CD14-positive monocyte (primary cell): Measurements from ENCODE around the gene CAMTA1. TPM values are rescaled to one million over a fixed set of nuclear protein-coding genes. Genes with fewer than 3 reads are reported as not detected.

Experiments
- DNase-seq, 3 donors: peaks; one replicate each; pipeline ENCODE4 v3.0.0-alpha.2; 2011 to 2022
- H2AFZ ChIP-seq: 2 replicates; pipeline ENCODE4 v1.6.0; 2012; ENCODE audit warnings: mild to moderate bottlenecking, low read depth, low read length, inconsistent platforms; ENCODE audit not compliant: insufficient read depth, poor library complexity, severe bottlenecking
- H3K27ac ChIP-seq, 2 donors: 1 replicate in 1 of 2; 2 replicates in 1 of 2; pipeline ENCODE4 v1.5.1; 2012 to 2013; ENCODE audit warnings: low read length in 2 of 2, control low read depth in 1 of 2, inconsistent platforms in 1 of 2, low read depth in 1 of 2, mild to moderate bottlenecking in 1 of 2
- H3K27me3 ChIP-seq, 2 donors: one replicate each; pipeline versions ENCODE4 v1.6.0 to v1.6.1; 2011 to 2013; ENCODE audit warnings: low read length in 2 of 2; ENCODE audit not compliant: control insufficient read depth in 2 of 2, insufficient read depth in 2 of 2
- H3K36me3 ChIP-seq, 2 donors: replicated peaks in 1 of 2; 1 replicate in 1 of 2; 2 replicates in 1 of 2; pipeline versions ENCODE4 v1.5.1 to v1.6.1; 2012 to 2013; ENCODE audit warnings: low read length in 2 of 2, control low read depth in 1 of 2, inconsistent platforms in 1 of 2, mild to moderate bottlenecking in 1 of 2; ENCODE audit not compliant: insufficient read depth in 2 of 2, control insufficient read depth in 1 of 2
- H3K4me1 ChIP-seq, 2 donors: 1 replicate in 1 of 2; 2 replicates in 1 of 2; pipeline versions ENCODE4 v1.5.1 to v1.6.1; 2012 to 2013; ENCODE audit warnings: low read length in 2 of 2, control low read depth in 1 of 2, inconsistent platforms in 1 of 2, mild to moderate bottlenecking in 1 of 2, moderate library complexity in 1 of 2; ENCODE audit not compliant: insufficient read depth in 2 of 2, control insufficient read depth in 1 of 2
- H3K4me2 ChIP-seq: replicated peaks from 2 replicates; pipeline ENCODE3; 2012; ENCODE audit warnings: low read length, moderate library complexity, mild to moderate bottlenecking; ENCODE audit not compliant: poor library complexity, severe bottlenecking; ENCODE audit errors: extremely low read depth
- H3K4me3 ChIP-seq, 3 experiments: fragments of 200-600 bp in 1 of 3; sonication (generic) in 1 of 3; replicated peaks in 1 of 3; 1 replicate in 2 of 3; 2 replicates in 1 of 3; pipeline ENCODE4 v1.5.1; 2011 to 2013; ENCODE audit warnings: low read length in 3 of 3, mild to moderate bottlenecking in 3 of 3, control low read depth in 2 of 3, low read depth in 2 of 3, inconsistent platforms in 1 of 3, moderate library complexity in 1 of 3
- H3K79me2 ChIP-seq: 2 replicates; pipeline ENCODE4 v1.6.0; 2012; ENCODE audit warnings: mild to moderate bottlenecking, control low read depth, inconsistent platforms, low read length, moderate library complexity; ENCODE audit not compliant: insufficient read depth
- H3K9ac ChIP-seq: 2 replicates; pipeline ENCODE4 v1.6.0; 2017; ENCODE audit warnings: low read length, mild to moderate bottlenecking; ENCODE audit not compliant: insufficient read depth, poor library complexity, severe bottlenecking
- H3K9me3 ChIP-seq, 2 donors: replicated peaks in 1 of 2; 1 replicate in 1 of 2; 2 replicates in 1 of 2; pipeline versions ENCODE4 v1.5.1 to v1.6.1; 2012 to 2013; ENCODE audit warnings: low read length in 2 of 2, control low read depth in 1 of 2; ENCODE audit not compliant: control insufficient read depth in 1 of 2, insufficient read depth in 1 of 2
- H4K20me1 ChIP-seq: 2 replicates; pipeline ENCODE4 v1.6.0; 2012; ENCODE audit warnings: mild to moderate bottlenecking, low read length, control low read depth, moderate library complexity; ENCODE audit not compliant: insufficient read depth
- H3K27ac Mint-ChIP-seq, 7 donors: one replicate each; pipeline ENCODE4 v1.8.0; 2020; ENCODE audit warnings: mild to moderate bottlenecking in 7 of 7, mixed read lengths in 7 of 7, moderate library complexity in 6 of 7, inconsistent platforms in 2 of 7
- H3K27me3 Mint-ChIP-seq, 3 donors: one replicate each; pipeline ENCODE4 v1.8.0; 2021 to 2022; ENCODE audit warnings: low read depth in 3 of 3, mild to moderate bottlenecking in 3 of 3, mixed read lengths in 3 of 3, moderate library complexity in 3 of 3, inconsistent platforms in 1 of 3
- H3K36me3 Mint-ChIP-seq, 2 donors: one replicate each; pipeline ENCODE4 v1.8.0; 2020; ENCODE audit warnings: mixed read lengths in 2 of 2, inconsistent platforms in 1 of 2, mild to moderate bottlenecking in 1 of 2
- H3K4me1 Mint-ChIP-seq: one replicate; pipeline ENCODE4 v1.8.0; 2020; ENCODE audit warnings: mild to moderate bottlenecking, mixed read lengths
- H3K4me3 Mint-ChIP-seq, 2 donors: one replicate each; pipeline ENCODE4 v1.8.0; 2020; ENCODE audit warnings: mild to moderate bottlenecking in 2 of 2, mixed read lengths in 2 of 2, moderate library complexity in 1 of 2
- H3K9me3 Mint-ChIP-seq, 7 donors: one replicate each; pipeline ENCODE4 v1.8.0; 2020 to 2022; ENCODE audit warnings: mixed read lengths in 7 of 7, mild to moderate bottlenecking in 6 of 7, moderate library complexity in 6 of 7, inconsistent platforms in 2 of 7
- CTCF ChIP-seq: fragments of 200-600 bp; IDR thresholded peaks from one replicate; pipeline ENCODE4 v1.8.0; 2022; ENCODE audit warnings: antibody characterized with exemption, mild to moderate bottlenecking
- WGBS: methylation state at CpG from one replicate; pipeline ENCODE4 v1.1.5; 2013; ENCODE audit warnings: missing lambda C conversion rate; ENCODE audit not compliant: insufficient coverage; 5-methylcytosine and 5-hydroxymethylcytosine counted together
- intact Hi-C, 2 donors: fragments of 100-400 bp; cut with micrococcal nuclease; formaldehyde crosslinking; loops; one replicate each; pipeline versions ENCODE4 v1.15.0 to v1.15.1; 2023
- polyA plus RNA-seq, 3 donors: library from polyadenylated mRNA; depleted of rRNA in 1 of 3; unstranded in 2 of 3; stranded (reverse) in 1 of 3; fragments of 300-500 nt in 2 of 3; fragments of >200 nt in 1 of 3; fragmentation: Illumina TruSeq in 2 of 3; gene quantifications; 1 replicate in 2 of 3; 2 replicates in 1 of 3; pipeline ENCODE4 v1.2.3, GENCODE V29; 2012 to 2021

The CAMTA1 gene
- polyA plus RNA-seq, 3 donors = 52.0 to 89.6 (median 78.3) TPM

- Histone ChIP-seq H3K4me1 (no peaks in the 10 kb centered on the region), H4K20me1 (no peaks in the 10 kb centered on the region), H3K36me3 (no peaks in the 10 kb centered on the region), H3K4me3 (no peak overlapping the region), H3K9me3 (peaks cover 7 to 11% of the 10 kb centered on the region in 2 donors), H3K27me3 (no peaks in the 10 kb centered on the region), H3K9ac (no peak overlapping the region), H3K4me2 (no peak overlapping the region), H3K79me2 (no peaks in the 10 kb centered on the region), H3K27ac (no peak overlapping the region), H2AFZ (no peak overlapping the region)
- Mint-ChIP-seq H3K27ac (no peak overlapping the region), H3K4me1 (peaks cover 2% of the 10 kb centered on the region), H3K4me3 (no peak overlapping the region), H3K36me3 (no peaks in the 10 kb centered on the region), H3K9me3 (peaks cover 11 to 20% (median 16%) of the 10 kb centered on the region in 7 donors), H3K27me3 (peaks cover 2 to 13% (median 4%) of the 10 kb centered on the region in 3 donors)
- intact Hi-C loops = no loop called here
- no peak for DNase-seq
- no peak for TF ChIP-seq CTCF
- WGBS = 73% methylated on average over 2 of the region's 3 CpGs
Measured at GRCh38 chr1:7178741-7179140, 393.5 kb downstream of the CAMTA1 start.

GRCh38 chr1:7185721-7186120, 400.5 kb downstream of the CAMTA1 start:
- H3K36me3 ChIP-seq = no peaks in the 10 kb centered on the region
- Mint-ChIP-seq H3K27me3 (peaks cover 0 to 12% (median 8%) of the 10 kb centered on the region in 3 donors), H3K4me3 (no peak overlapping the region), H3K4me1 (no peaks in the 10 kb centered on the region), H3K36me3 (no peaks in the 10 kb centered on the region), H3K9me3 (peaks cover 0 to 9% (median 2%) of the 10 kb centered on the region in 7 donors), H3K27ac (no peak overlapping the region)
- no peaks in the 10 kb centered on the region for H3K4me1 ChIP-seq
- H3K27me3 ChIP-seq = no peaks in the 10 kb centered on the region
- no peak overlapping the region for H2AFZ ChIP-seq
- 92% methylated on average over 8 of the region's 8 CpGs for WGBS
- H3K9ac ChIP-seq = no peak overlapping the region
- H3K4me3 ChIP-seq = no peak overlapping the region
- no peak for DNase-seq
- intact Hi-C loops = no loop called here
- peaks cover under 1 to 6% of the 10 kb centered on the region in 2 donors for H3K9me3 ChIP-seq
- H3K27ac ChIP-seq = no peak overlapping the region
- H3K79me2 ChIP-seq = no peaks in the 10 kb centered on the region
- no peak for TF ChIP-seq CTCF
- H3K4me2 ChIP-seq = no peak overlapping the region
- no peaks in the 10 kb centered on the region for H4K20me1 ChIP-seq
